H1 (cell line): ENCODE measurements around the gene MGST3. TPM values are rescaled to one million over a fixed set of nuclear protein-coding genes. Genes with fewer than 3 reads are reported as not detected.

Experiments used
- ASH2L ChIP-seq: fragments of 200-600, 300-600 bp; sonication (generic); IDR thresholded peaks from one replicate; pipeline ENCODE4 v1.7.1; 2017; ENCODE audit warnings: low read length
- BACH1 ChIP-seq: IDR thresholded peaks from 2 replicates; pipeline ENCODE4 v1.6.1; 2012; ENCODE audit warnings: low read length, improper control_type of control experiment
- BCL11A ChIP-seq, 2 experiments: IDR thresholded peaks; one replicate each; pipeline ENCODE4 v1.6.1; 2011; ENCODE audit warnings: low read depth in 2 of 2, low read length in 2 of 2, mild to moderate bottlenecking in 2 of 2
- BRCA1 ChIP-seq: IDR thresholded peaks from 2 replicates; pipeline ENCODE4 v1.6.1; 2012; ENCODE audit warnings: low read depth, low read length, improper control_type of control experiment
- EZH2 ChIP-seq: fragments of 200-600 bp; sonication (generic); IDR thresholded peaks from 2 replicates; pipeline ENCODE4 v1.7.1; 2012; ENCODE audit warnings: low read depth, mild to moderate bottlenecking, moderate library complexity, low read length, inconsistent platforms; ENCODE audit not compliant: severe bottlenecking
- GTF2F1 ChIP-seq: IDR thresholded peaks from 2 replicates; pipeline ENCODE4 v1.6.1; 2012; ENCODE audit warnings: low read depth, low read length, improper control_type of control experiment, borderline replicate concordance
- NRF1 ChIP-seq: IDR thresholded peaks from 2 replicates; pipeline ENCODE4 v1.6.1; 2011; ENCODE audit warnings: mild to moderate bottlenecking, low read depth, low read length, improper control_type of control experiment
- RXRA ChIP-seq: IDR thresholded peaks from 2 replicates; pipeline ENCODE4 v1.6.1; 2011; ENCODE audit warnings: low read depth, mild to moderate bottlenecking, low read length, moderate library complexity; ENCODE audit not compliant: insufficient read depth
- SIN3A ChIP-seq, 2 experiments: IDR thresholded peaks in 1 of 2; conservative IDR thresholded peaks in 1 of 2; 2 replicates each; pipeline ENCODE4 v1.6.1; 2011 to 2012; ENCODE audit warnings: low read length in 2 of 2, improper control_type of control experiment in 1 of 2, low read depth in 1 of 2, mild to moderate bottlenecking in 1 of 2
- SP2 ChIP-seq: IDR thresholded peaks from 2 replicates; pipeline ENCODE4 v1.6.1; 2012; ENCODE audit warnings: mild to moderate bottlenecking, low read length, inconsistent platforms
- TCF12 ChIP-seq: IDR thresholded peaks from 2 replicates; pipeline ENCODE4 v1.6.1; 2011; ENCODE audit warnings: low read depth, mild to moderate bottlenecking, low read length
- YY1 ChIP-seq: IDR thresholded peaks from 2 replicates; pipeline ENCODE4 v1.6.1; 2011; ENCODE audit warnings: low read depth, mild to moderate bottlenecking, low read length
- polyA plus RNA-seq, 7 experiments: library from polyadenylated mRNA; depleted of rRNA in 3 of 7; stranded (reverse) in 5 of 7; unstranded in 2 of 7; fragments of >200 nt in 5 of 7; fragments of 200-250 nt in 2 of 7; gene quantifications; 1 replicate in 5 of 7; 2 replicates in 1 of 7; 4 replicates in 1 of 7; pipeline versions ENCODE4 v1.2.1 to v1.2.3, GENCODE V29; 2011 to 2013; ENCODE audit warnings: missing spikeins in 2 of 7, mixed read lengths in 2 of 7
- total RNA-seq: library from RNA; stranded (reverse); fragmentation: NEBNext Ultra II Directional; extraction: Animal tissue kit (Norgen Biotek cat#: 25700); gene quantifications from 2 replicates; pipeline ENCODE4 v1.2.1, GENCODE V29; 2021
- TF ChIP-seq, protein P1 (sequence below): fragments of 300-600 bp; sonication (generic); IDR thresholded peaks from 2 replicates; pipeline ENCODE4 v1.7.1; 2012; ENCODE audit warnings: low read length, moderate library complexity, mild to moderate bottlenecking, inconsistent platforms; ENCODE audit not compliant: insufficient replicate concordance

Gene MGST3
- total and polyA plus RNA-seq, 2 of the 8 experiments (the other 6 are each of a cell fraction or from before 2014, with no cell fraction given) = 124 to 257 TPM

DNA sequence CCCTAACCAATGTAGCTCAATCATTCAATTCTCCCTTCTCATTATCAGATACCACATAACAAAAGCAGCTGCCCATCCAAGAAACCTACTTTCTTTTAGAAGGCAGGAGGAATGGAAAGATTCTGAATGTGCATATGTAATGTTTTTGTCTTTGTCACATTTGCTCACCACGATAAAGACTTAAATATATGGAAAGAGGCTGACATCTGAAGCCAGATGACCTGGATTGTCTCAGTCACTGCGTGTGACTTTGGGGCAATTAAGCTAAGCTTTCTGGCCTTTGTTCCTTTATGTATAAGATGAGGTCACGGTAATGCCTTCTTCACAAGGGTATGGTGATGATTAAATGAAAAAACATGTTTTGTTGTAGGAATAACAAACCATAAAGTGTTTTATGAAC is 44.6 kb upstream of the MGST3 start (continued):
- TF ChIP-seq, protein P1, sequence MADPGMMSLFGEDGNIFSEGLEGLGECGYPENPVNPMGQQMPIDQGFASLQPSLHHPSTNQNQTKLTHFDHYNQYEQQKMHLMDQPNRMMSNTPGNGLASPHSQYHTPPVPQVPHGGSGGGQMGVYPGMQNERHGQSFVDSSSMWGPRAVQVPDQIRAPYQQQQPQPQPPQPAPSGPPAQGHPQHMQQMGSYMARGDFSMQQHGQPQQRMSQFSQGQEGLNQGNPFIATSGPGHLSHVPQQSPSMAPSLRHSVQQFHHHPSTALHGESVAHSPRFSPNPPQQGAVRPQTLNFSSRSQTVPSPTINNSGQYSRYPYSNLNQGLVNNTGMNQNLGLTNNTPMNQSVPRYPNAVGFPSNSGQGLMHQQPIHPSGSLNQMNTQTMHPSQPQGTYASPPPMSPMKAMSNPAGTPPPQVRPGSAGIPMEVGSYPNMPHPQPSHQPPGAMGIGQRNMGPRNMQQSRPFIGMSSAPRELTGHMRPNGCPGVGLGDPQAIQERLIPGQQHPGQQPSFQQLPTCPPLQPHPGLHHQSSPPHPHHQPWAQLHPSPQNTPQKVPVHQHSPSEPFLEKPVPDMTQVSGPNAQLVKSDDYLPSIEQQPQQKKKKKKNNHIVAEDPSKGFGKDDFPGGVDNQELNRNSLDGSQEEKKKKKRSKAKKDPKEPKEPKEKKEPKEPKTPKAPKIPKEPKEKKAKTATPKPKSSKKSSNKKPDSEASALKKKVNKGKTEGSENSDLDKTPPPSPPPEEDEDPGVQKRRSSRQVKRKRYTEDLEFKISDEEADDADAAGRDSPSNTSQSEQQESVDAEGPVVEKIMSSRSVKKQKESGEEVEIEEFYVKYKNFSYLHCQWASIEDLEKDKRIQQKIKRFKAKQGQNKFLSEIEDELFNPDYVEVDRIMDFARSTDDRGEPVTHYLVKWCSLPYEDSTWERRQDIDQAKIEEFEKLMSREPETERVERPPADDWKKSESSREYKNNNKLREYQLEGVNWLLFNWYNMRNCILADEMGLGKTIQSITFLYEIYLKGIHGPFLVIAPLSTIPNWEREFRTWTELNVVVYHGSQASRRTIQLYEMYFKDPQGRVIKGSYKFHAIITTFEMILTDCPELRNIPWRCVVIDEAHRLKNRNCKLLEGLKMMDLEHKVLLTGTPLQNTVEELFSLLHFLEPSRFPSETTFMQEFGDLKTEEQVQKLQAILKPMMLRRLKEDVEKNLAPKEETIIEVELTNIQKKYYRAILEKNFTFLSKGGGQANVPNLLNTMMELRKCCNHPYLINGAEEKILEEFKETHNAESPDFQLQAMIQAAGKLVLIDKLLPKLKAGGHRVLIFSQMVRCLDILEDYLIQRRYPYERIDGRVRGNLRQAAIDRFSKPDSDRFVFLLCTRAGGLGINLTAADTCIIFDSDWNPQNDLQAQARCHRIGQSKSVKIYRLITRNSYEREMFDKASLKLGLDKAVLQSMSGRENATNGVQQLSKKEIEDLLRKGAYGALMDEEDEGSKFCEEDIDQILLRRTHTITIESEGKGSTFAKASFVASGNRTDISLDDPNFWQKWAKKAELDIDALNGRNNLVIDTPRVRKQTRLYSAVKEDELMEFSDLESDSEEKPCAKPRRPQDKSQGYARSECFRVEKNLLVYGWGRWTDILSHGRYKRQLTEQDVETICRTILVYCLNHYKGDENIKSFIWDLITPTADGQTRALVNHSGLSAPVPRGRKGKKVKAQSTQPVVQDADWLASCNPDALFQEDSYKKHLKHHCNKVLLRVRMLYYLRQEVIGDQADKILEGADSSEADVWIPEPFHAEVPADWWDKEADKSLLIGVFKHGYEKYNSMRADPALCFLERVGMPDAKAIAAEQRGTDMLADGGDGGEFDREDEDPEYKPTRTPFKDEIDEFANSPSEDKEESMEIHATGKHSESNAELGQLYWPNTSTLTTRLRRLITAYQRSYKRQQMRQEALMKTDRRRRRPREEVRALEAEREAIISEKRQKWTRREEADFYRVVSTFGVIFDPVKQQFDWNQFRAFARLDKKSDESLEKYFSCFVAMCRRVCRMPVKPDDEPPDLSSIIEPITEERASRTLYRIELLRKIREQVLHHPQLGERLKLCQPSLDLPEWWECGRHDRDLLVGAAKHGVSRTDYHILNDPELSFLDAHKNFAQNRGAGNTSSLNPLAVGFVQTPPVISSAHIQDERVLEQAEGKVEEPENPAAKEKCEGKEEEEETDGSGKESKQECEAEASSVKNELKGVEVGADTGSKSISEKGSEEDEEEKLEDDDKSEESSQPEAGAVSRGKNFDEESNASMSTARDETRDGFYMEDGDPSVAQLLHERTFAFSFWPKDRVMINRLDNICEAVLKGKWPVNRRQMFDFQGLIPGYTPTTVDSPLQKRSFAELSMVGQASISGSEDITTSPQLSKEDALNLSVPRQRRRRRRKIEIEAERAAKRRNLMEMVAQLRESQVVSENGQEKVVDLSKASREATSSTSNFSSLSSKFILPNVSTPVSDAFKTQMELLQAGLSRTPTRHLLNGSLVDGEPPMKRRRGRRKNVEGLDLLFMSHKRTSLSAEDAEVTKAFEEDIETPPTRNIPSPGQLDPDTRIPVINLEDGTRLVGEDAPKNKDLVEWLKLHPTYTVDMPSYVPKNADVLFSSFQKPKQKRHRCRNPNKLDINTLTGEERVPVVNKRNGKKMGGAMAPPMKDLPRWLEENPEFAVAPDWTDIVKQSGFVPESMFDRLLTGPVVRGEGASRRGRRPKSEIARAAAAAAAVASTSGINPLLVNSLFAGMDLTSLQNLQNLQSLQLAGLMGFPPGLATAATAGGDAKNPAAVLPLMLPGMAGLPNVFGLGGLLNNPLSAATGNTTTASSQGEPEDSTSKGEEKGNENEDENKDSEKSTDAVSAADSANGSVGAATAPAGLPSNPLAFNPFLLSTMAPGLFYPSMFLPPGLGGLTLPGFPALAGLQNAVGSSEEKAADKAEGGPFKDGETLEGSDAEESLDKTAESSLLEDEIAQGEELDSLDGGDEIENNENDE = no peak
- no peak for TF ChIP-seq EZH2
- no peak for TF ChIP-seq BRCA1
- TF ChIP-seq NRF1 = no peak
- no peak for TF ChIP-seq RXRA
- no peak for TF ChIP-seq ASH2L
- no peak for TF ChIP-seq BACH1
- no peak for TF ChIP-seq SIN3A (conservative IDR thresholded peaks at IDR 0.05 in 1 of 2, IDR thresholded peaks at IDR 0.05 in 1 of 2; ENCODE audit: low read depth in 1 of 2, low read length in 2 of 2)
- TF ChIP-seq TCF12 = no peak
- TF ChIP-seq SP2 = no peak
- TF ChIP-seq GTF2F1 = no peak
- TF ChIP-seq YY1 = no peak
- TF ChIP-seq BCL11A (IDR thresholded peaks at IDR 0.05; ENCODE audit: low read depth in 2 of 2, low read length in 2 of 2) = no peak
